ENCODE data around the gene SPATA2L.

DNA sequence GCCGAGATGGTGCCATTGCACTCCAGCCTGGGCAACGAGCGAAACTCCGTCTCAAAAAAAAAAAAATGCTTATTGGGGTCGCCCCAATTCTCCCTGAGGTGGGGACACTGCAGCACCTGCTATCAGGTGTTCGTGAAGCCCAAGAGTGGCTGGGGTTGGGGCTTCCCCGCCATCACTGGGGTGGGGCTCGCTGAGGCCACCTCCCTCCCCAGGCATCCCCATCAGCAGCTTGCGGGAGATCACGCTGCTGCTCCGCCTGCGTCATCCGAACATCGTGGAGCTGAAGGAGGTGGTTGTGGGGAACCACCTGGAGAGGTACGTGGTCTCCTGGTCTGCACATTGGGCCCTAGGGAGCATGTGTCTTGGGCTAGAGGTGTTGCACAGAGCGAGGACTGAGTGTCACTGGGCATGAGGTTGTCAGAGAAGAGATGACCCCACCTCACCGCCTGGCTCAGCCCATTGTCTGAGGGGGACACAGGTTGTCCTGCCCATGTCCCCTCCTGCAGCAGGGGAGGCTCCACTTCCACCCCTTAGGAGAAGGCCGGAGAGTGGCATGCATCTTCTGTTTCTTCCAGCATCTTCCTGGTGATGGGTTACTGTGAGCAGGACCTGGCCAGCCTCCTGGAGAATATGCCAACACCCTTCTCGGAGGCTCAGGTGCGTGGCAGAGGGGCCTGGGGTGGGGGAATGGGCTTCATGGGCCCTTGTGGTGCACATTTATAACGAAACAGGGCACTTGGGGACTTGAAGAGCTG, 10.1 kb downstream of the SPATA2L start:
- TF ChIP-seq, protein P1, sequence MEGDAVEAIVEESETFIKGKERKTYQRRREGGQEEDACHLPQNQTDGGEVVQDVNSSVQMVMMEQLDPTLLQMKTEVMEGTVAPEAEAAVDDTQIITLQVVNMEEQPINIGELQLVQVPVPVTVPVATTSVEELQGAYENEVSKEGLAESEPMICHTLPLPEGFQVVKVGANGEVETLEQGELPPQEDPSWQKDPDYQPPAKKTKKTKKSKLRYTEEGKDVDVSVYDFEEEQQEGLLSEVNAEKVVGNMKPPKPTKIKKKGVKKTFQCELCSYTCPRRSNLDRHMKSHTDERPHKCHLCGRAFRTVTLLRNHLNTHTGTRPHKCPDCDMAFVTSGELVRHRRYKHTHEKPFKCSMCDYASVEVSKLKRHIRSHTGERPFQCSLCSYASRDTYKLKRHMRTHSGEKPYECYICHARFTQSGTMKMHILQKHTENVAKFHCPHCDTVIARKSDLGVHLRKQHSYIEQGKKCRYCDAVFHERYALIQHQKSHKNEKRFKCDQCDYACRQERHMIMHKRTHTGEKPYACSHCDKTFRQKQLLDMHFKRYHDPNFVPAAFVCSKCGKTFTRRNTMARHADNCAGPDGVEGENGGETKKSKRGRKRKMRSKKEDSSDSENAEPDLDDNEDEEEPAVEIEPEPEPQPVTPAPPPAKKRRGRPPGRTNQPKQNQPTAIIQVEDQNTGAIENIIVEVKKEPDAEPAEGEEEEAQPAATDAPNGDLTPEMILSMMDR (conservative IDR thresholded peaks at IDR 0.05; ENCODE audit: low read depth, low read length), result no peak
- TF ChIP-seq EZH2phosphoT487 (IDR thresholded peaks at IDR 0.05; ENCODE audit: borderline replicate concordance, low read length), result no peak
